IPS DF 4.7 (cell line): Measurements from ENCODE around the gene ZBTB44.
"Not testable (repeated sequence)": the region's sequence is repeated elsewhere in the genome, so short reads cannot be mapped to it uniquely, and the experiment has no call there.

Experiments
- DNase-seq: peaks from one replicate; pipeline ENCODE4 v3.0.0-alpha.2; 2013; ENCODE audit warnings: low spot score; ENCODE audit errors: extremely low read depth

ZBTB44 gene

GRCh38 chr11:130249929-130250328 is 64.8 kb downstream of the ZBTB44 start:
- DNase-seq = not testable (repeated sequence)

GRCh38 chr11:130249371-130249770 is 65.3 kb downstream of the ZBTB44 start:
- no peak for DNase-seq

- DNase-seq = no peak
These were observed 67.4 kb downstream of the ZBTB44 start for GRCh38 chr11:130247319-130247718.

DNA sequence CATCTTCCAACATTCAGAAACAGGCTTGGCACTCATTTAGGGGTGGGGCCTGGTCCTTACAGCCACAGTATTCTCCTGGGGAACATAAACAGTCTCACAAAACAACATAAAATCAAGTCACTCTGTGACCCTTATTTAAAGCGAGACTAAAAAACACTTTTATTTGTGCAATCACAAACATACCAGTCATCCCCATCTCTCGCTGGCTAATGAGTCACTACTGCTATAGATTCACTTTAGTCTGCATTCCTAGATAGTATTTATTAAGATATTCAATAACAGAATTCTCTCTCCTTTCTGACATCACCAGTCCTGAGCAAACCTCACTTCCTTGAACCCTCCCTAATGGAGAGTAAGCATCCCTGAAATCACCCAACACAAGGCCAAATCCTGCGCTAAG is 68.0 kb downstream of the ZBTB44 start:
- DNase-seq = no peak

- DNase-seq = no peak
These were observed 68.4 kb downstream of the ZBTB44 start for GRCh38 chr11:130246270-130246669.

GRCh38 chr11:130245375-130245774 is 69.3 kb downstream of the ZBTB44 start:
- not testable (repeated sequence) for DNase-seq

DNA sequence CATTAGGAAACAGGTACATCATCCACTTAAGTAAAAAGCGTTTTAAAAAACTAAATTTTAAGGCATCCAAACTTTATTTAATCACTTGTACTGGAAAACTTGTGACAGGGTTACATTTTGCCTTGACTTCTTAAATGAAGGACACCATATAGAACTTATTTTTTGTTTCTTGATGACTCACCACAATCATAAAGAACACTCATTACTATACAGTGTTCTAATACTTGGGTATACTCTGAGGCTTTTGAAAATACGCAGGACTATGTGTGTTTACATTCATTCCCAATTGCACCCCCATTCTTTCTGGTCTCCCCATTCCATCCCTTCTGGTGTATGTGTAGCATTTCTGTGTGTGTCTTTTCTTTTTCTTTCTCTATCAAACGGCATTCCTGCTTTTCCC is 69.9 kb downstream of the ZBTB44 start:
- DNase-seq = no peak

DNA sequence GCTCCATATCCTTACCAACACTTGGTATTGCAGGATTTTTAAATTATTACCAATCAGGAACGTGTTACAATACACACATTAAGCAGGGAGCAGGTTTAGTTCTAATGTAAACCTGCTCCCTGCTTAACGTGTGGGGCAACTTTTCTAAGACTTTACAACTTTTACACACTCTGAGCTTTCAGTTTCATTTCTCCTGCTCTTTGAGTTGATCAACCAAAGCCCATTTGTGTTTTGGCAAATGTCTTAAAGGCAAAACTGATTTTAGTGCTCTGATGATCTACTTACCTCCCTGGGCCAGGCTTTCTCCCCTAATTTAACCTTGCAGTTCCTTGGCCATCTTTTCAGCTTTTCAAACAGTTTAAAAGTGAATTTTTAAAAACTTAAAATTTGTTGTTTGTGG is 70.9 kb downstream of the ZBTB44 start:
- DNase-seq = no peak

DNA sequence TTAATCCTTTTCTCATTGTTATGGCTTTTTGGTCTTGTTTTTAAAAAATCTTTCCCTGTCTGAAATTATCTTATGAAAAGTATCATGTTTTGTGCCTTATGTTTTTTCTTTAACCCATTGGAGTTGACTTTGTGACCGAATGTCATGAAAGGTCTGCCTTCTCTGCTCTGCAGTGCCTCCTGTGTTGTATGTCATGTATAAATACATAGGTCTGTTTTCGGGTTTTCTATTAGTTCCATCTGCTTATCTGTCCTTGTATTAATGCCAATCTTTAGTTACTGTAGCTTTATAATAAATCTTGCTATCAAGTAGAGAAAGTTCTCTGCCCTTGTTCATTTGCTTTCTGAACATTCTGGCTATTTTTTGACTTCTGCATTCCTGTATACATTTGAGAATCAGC is 73.0 kb downstream of the ZBTB44 start:
- DNase-seq = no peak

- DNase-seq = no peak
These were observed 77.3 kb downstream of the ZBTB44 start for GRCh38 chr11:130237282-130238006.

- no peak for DNase-seq
These were observed 80.4 kb downstream of the ZBTB44 start for GRCh38 chr11:130234315-130234714.

GRCh38 chr11:130233888-130234287 is 80.8 kb downstream of the ZBTB44 start:
- not testable (repeated sequence) for DNase-seq

GRCh38 chr11:130233486-130233885 is 81.2 kb downstream of the ZBTB44 start:
- not testable (repeated sequence) for DNase-seq

DNA sequence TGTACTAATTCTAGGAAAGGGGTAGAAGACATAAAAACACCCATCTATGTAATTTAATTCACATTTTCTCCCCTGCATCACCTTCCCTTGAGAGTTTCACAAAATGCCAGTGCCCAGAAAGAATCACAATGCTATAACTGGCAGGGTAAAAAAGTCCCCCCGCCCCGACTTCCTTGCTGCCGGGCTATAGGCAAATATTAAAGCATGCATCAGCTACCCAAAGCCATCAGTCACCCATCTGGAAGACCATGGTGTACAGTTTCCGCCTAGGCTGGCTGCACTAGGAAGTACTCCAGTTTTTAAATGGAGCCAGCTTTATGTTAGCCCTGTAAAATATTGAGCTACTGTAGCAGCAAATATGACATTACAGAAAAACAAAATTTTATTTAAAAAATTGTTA is 87.3 kb downstream of the ZBTB44 start:
- DNase-seq = no peak

GRCh38 chr11:130223291-130223971 is 91.3 kb downstream of the ZBTB44 start:
- DNase-seq = no peak

GRCh38 chr11:130220311-130221035 is 94.2 kb downstream of the ZBTB44 start:
- DNase-seq = no peak

GRCh38 chr11:130219148-130219547 is 95.6 kb downstream of the ZBTB44 start:
- no peak for DNase-seq

GRCh38 chr11:130218501-130219070 is 96.1 kb downstream of the ZBTB44 start:
- DNase-seq = no peak

DNA sequence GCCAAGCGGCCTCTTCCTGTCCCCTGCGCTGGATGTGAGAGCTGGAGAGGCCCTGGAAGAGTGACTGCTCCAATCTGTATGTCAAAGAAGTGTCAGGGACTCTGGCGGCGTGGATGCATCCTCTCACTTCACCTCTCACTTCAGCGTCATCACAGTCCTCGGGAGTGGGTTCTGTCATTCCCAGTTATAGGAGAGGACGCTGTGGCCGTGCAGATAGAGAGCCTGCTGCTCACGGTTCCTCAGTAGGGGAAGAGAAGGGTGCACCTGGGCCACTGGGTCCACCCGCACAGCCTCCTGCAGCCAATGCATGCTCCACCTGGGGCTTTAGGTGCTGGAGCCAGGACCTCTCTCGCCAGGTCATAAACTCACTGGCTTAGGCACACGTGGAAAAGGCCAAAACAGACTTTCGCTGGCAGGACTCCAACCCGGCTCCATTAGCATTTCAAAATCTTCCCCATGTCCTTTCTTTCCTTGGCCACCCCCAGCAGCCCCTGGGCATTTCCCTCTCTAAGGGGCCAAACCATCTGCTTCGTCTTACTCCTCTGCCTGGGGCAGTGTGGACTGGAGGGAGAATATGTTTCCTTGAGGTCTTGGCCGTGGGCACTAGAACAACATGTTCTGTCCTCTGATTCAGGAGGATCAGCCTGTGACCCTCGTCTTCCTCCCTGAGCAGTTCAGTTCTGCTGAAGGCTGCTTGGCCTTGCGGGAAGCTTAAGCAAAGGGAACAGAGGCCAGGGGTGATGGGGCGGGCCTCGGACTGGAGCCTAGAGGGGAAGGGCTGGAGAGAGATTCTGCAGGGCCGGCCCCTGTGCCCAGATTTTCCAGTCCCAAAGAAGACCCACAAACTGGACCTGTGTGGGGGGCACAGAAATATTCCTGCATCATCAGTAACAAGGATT is 97.3 kb downstream of the ZBTB44 start:
- DNase-seq = no peak

DNA sequence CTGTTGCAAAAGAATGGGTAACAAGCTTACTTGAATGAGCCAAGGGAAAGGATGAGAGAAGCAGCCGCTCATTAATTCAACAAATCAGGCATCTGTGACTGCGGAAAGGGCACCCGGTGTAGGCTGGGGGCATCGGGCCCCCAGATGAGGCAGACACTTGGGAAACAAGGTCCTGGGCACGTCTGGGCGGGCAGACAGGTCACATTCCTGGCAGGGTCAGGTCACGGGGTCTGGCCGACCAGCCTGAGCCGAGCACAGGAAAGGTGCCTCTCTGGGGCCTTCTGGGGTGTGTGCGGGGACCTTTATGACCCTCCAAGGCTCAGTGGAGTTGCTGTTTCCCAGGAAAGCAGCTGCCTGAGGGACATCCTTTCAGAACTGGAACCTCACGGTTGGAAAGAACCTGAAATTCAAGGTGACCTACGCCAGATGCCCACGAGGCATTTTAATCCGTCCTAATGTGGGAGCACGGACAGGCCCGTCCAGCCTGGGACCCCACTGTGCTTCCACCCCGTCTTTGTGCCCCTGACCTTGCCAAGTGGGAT is 98.1 kb downstream of the ZBTB44 start:
- no peak for DNase-seq

DNA sequence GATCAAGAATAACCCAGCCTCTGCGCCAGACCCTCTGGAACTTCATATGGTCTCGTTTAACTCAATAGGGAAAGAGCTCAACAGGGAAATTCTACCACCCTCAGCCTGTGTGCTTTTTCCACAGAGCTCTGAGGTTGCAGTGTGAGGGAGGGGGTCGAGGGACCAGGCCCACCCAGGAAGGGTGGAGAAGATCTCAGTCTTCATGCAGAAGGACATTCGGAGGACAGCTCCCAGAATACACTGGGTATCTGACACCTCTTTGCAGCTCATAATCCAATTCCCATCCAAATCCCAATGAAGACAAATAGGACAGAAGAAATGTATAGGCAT is 98.5 kb downstream of the ZBTB44 start:
- DNase-seq = no peak
